B cell (primary cell): ENCODE data around the gene CPT1A. TPM values are rescaled to one million over a fixed set of nuclear protein-coding genes. Genes with fewer than 3 reads are reported as not detected.

Experiments
- ATAC-seq: fragments of 200-7000 bp; cut with Tn5 transposase; one replicate; pipeline ENCODE4 v1.10.0; 2021; ENCODE audit warnings: low read depth, mild to moderate bottlenecking, moderate number of reproducible peaks, moderate library complexity
- CTCF ChIA-PET: fragments of 350-600 bp; sonication (Branson Sonifier 250); formaldehyde crosslinking; loops from one replicate; lab custom pipeline; 2021; ENCODE audit warnings: antibody characterized with exemption, inconsistent platforms; lab: Charles Lee
- POLR2A ChIA-PET: fragments of 350-600 bp; sonication (Branson Sonifier 250); formaldehyde crosslinking; loops from one replicate; lab custom pipeline; 2021; ENCODE audit warnings: antibody characterized with exemption; lab: Charles Lee
- DNase-seq: peaks from one replicate; pipeline ENCODE4 v3.0.0; 2013
- H2AFZ ChIP-seq: 2 replicates; pipeline ENCODE4 v1.6.1; 2012; ENCODE audit warnings: mild to moderate bottlenecking, low read depth, low read length; ENCODE audit not compliant: insufficient read depth, poor library complexity, severe bottlenecking
- H3K27ac ChIP-seq, 2 donors: 1 replicate in 1 of 2; 2 replicates in 1 of 2; pipeline ENCODE4 v1.5.1; 2012 to 2013; ENCODE audit warnings: low read length in 2 of 2, mild to moderate bottlenecking in 2 of 2, moderate library complexity in 1 of 2
- H3K27me3 ChIP-seq, 4 experiments: fragments of 200-600 bp in 1 of 4; sonication (generic) in 1 of 4; replicated peaks in 1 of 4; 1 replicate in 2 of 4; 2 replicates in 2 of 4; pipeline versions ENCODE4 v1.6.1 to v1.7.0; 2013 to 2016; ENCODE audit warnings: low read length in 3 of 4, mild to moderate bottlenecking in 2 of 4, mixed read lengths in 1 of 4, moderate library complexity in 1 of 4; ENCODE audit not compliant: insufficient read depth in 4 of 4, control insufficient read depth in 3 of 4; ENCODE audit errors: control extremely low read depth in 1 of 4
- H3K36me3 ChIP-seq, 2 experiments: replicated peaks in 1 of 2; 1 replicate in 1 of 2; 2 replicates in 1 of 2; pipeline versions ENCODE4 v1.6.1 to v1.7.1; 2013; ENCODE audit warnings: low read length in 1 of 2; ENCODE audit not compliant: insufficient read depth in 2 of 2, control insufficient read depth in 1 of 2; ENCODE audit errors: control extremely low read depth in 1 of 2, extremely low read depth in 1 of 2
- H3K4me1 ChIP-seq, 2 donors: fragments of 200-600 bp in 1 of 2; sonication (generic) in 1 of 2; 1 replicate in 1 of 2; 2 replicates in 1 of 2; pipeline versions ENCODE4 v1.5.1 to v1.6.1; 2013 to 2017; ENCODE audit warnings: low read length in 2 of 2; ENCODE audit not compliant: control insufficient read depth in 2 of 2, insufficient read depth in 2 of 2
- H3K4me2 ChIP-seq: replicated peaks from 2 replicates; pipeline ENCODE3; 2012; ENCODE audit warnings: mild to moderate bottlenecking, low read depth, low read length; ENCODE audit not compliant: poor library complexity, severe bottlenecking
- H3K4me3 ChIP-seq, 5 experiments: fragments of 200-600 bp in 1 of 5; sonication (generic) in 1 of 5; 1 replicate in 3 of 5; 2 replicates in 2 of 5; pipeline versions ENCODE4 v1.5.1 to v1.7.0; 2011 to 2016; ENCODE audit warnings: low read length in 4 of 5, mild to moderate bottlenecking in 4 of 5, low read depth in 2 of 5, control low read depth in 1 of 5, moderate library complexity in 1 of 5; ENCODE audit not compliant: insufficient read depth in 1 of 5; ENCODE audit errors: control extremely low read depth in 1 of 5, extremely low read depth in 1 of 5
- H3K79me2 ChIP-seq: fragments of 200-600 bp; sonication (generic); one replicate; pipeline ENCODE4 v1.6.0; 2016; ENCODE audit warnings: low read length; ENCODE audit not compliant: control insufficient read depth, insufficient read depth
- H3K9ac ChIP-seq: fragments of 200-600 bp; sonication (generic); 2 replicates; pipeline ENCODE4 v1.6.1; 2017; ENCODE audit warnings: mild to moderate bottlenecking, low read length, moderate library complexity
- H3K9me3 ChIP-seq, 3 donors: one replicate each; pipeline versions ENCODE4 v1.6.1 to v1.7.1; 2013; ENCODE audit warnings: low read length in 2 of 3; ENCODE audit not compliant: control insufficient read depth in 2 of 3, insufficient read depth in 1 of 3; ENCODE audit errors: control extremely low read depth in 1 of 3
- H4K20me1 ChIP-seq: 2 replicates; pipeline ENCODE4 v1.6.0; 2012; ENCODE audit warnings: mild to moderate bottlenecking, low read length; ENCODE audit not compliant: insufficient read depth, control insufficient read depth, poor library complexity, severe bottlenecking
- H3K27ac Mint-ChIP-seq: one replicate; pipeline ENCODE4 v1.8.0; 2021; ENCODE audit warnings: mixed read lengths
- H3K27me3 Mint-ChIP-seq: one replicate; pipeline ENCODE4 v1.8.0; 2021; ENCODE audit warnings: mixed read lengths
- H3K4me1 Mint-ChIP-seq: one replicate; pipeline ENCODE4 v1.8.0; 2021; ENCODE audit warnings: mixed read lengths
- H3K4me3 Mint-ChIP-seq: one replicate; pipeline ENCODE4 v1.8.0; 2021; ENCODE audit warnings: mixed read lengths
- H3K9me3 Mint-ChIP-seq: one replicate; pipeline ENCODE4 v1.8.0; 2022; ENCODE audit warnings: mixed read lengths; ENCODE audit not compliant: insufficient read depth
- CTCF ChIP-seq: fragments of 200-600 bp; IDR thresholded peaks from one replicate; pipeline ENCODE4 v1.8.0; 2022; ENCODE audit warnings: antibody characterized with exemption, mild to moderate bottlenecking
- EZH2 ChIP-seq: IDR thresholded peaks from 2 replicates; pipeline ENCODE4 v1.6.1; 2012; ENCODE audit warnings: borderline replicate concordance, low read depth, mild to moderate bottlenecking, moderate library complexity, low read length; ENCODE audit not compliant: insufficient read depth, poor library complexity, severe bottlenecking
- WGBS: methylation state at CpG from one replicate; pipeline ENCODE4 v1.1.5; 2013; ENCODE audit warnings: missing lambda C conversion rate; ENCODE audit not compliant: insufficient coverage; 5-methylcytosine and 5-hydroxymethylcytosine counted together
- intact Hi-C: fragments of 100-400 bp; cut with micrococcal nuclease; formaldehyde crosslinking; loops from one replicate; pipeline ENCODE4 v1.10.0; 2022
- polyA plus RNA-seq: library from polyadenylated mRNA; depleted of rRNA; stranded (reverse); fragments of >200 nt; gene quantifications from 2 replicates; pipeline ENCODE4 v1.2.3, GENCODE V29; 2012
- total RNA-seq, 2 donors: library from RNA; stranded (reverse); fragments of 120-200 nt in 1 of 2; gene quantifications; 1 replicate in 1 of 2; 2 replicates in 1 of 2; pipeline versions ENCODE4 v1.2.3 to v1.2.4, GENCODE V29; 2013 to 2022

Gene CPT1A
- total and polyA plus RNA-seq, 2 donors (not counting 1 experiment from before 2014, with no cell fraction given) = 15.6 to 40.8 TPM

GRCh38 chr11:68721075-68721474, 120.6 kb downstream of the CPT1A start:
- CTCF ChIA-PET = no interaction called here
- ATAC-seq = no peak
- H3K9me3 Mint-ChIP-seq = peaks cover 15% of the 10 kb centered on the region
- Histone ChIP-seq H3K9ac (no peak overlapping the region), H3K27me3 (no peaks in the 10 kb centered on the region), H3K36me3 (no peaks in the 10 kb centered on the region), H3K9me3 (peaks cover 0 to 2% (median 2%) of the 10 kb centered on the region in 3 donors), H2AFZ (no peak overlapping the region), H4K20me1 (no peaks in the 10 kb centered on the region), H3K79me2 (no peaks in the 10 kb centered on the region), H3K27ac (no peak overlapping the region), H3K4me2 (no peak overlapping the region), H3K4me1 (no peaks in the 10 kb centered on the region), H3K4me3 (no peak overlapping the region)
- POLR2A ChIA-PET = no interaction called here
- no peaks in the 10 kb centered on the region for H3K4me1 Mint-ChIP-seq
- DNase-seq = no peak
- H3K27me3 Mint-ChIP-seq = peaks cover 29% of the 10 kb centered on the region
- TF ChIP-seq CTCF = no peak
- TF ChIP-seq EZH2 = no peak
- no peak overlapping the region for H3K27ac Mint-ChIP-seq
- H3K4me3 Mint-ChIP-seq = no peak overlapping the region
- intact Hi-C loops = no loop called here
- 80% methylated on average over 1 of the region's 2 CpGs for WGBS

DNA sequence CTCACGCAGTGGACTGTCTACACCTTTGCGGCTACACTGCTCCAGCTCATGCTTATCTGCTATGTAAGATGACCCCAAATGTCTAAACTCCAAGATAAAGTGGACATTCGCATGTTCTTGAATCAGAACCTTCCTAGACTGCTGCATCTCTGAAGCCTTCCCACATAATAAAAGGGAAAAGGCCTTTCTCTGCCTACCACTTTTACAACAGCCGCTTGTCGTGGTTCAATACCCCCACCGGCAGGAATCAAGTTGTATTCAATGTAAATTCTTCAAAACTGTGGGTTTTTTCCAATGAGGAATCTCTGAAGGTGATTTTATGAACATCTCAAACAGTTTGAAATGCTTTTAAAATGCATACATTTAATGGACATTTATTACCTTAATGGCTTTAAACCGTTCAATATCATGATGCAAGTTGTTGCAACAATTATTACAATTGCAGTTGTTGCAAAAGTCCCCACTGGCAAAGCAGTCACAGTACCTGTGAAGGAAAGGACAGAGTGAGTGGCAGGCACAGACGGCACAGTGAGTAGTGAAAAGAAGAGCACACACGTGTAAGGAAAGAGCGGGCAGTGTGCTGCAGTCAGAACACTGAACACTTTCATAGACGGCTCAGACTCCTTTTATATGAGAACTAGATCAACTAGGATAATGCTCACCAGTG, 126.1 kb downstream of the CPT1A start:
- Histone ChIP-seq H4K20me1 (no peaks in the 10 kb centered on the region), H3K9ac (no peak overlapping the region), H3K36me3 (no peaks in the 10 kb centered on the region), H2AFZ (no peak overlapping the region), H3K4me1 (no peaks in the 10 kb centered on the region), H3K79me2 (no peaks in the 10 kb centered on the region), H3K27me3 (no peaks in the 10 kb centered on the region), H3K27ac (no peak overlapping the region), H3K4me2 (no peak overlapping the region), H3K9me3 (peaks cover 0 to 2% (median 2%) of the 10 kb centered on the region in 3 donors), H3K4me3 (no peak overlapping the region)
- intact Hi-C loops = no loop called here
- POLR2A ChIA-PET = no interaction called here
- CTCF ChIA-PET = no interaction called here
- ATAC-seq (no peak), DNase-seq (no peak)
- TF ChIP-seq EZH2 (no peak), CTCF (no peak)
- Mint-ChIP-seq H3K27me3 (peaks cover 21% of the 10 kb centered on the region), H3K4me3 (no peak overlapping the region), H3K9me3 (peaks cover 11% of the 10 kb centered on the region), H3K27ac (no peak overlapping the region), H3K4me1 (no peaks in the 10 kb centered on the region)
- WGBS = 97% methylated on average over 5 of the region's 11 CpGs
